Measurements from ENCODE around the gene DGLUCY.
"Not testable (repeated sequence)": the region's sequence is repeated elsewhere in the genome, so short reads cannot be mapped to it uniquely, and the experiment has no call there.

Gene DGLUCY

DNA sequence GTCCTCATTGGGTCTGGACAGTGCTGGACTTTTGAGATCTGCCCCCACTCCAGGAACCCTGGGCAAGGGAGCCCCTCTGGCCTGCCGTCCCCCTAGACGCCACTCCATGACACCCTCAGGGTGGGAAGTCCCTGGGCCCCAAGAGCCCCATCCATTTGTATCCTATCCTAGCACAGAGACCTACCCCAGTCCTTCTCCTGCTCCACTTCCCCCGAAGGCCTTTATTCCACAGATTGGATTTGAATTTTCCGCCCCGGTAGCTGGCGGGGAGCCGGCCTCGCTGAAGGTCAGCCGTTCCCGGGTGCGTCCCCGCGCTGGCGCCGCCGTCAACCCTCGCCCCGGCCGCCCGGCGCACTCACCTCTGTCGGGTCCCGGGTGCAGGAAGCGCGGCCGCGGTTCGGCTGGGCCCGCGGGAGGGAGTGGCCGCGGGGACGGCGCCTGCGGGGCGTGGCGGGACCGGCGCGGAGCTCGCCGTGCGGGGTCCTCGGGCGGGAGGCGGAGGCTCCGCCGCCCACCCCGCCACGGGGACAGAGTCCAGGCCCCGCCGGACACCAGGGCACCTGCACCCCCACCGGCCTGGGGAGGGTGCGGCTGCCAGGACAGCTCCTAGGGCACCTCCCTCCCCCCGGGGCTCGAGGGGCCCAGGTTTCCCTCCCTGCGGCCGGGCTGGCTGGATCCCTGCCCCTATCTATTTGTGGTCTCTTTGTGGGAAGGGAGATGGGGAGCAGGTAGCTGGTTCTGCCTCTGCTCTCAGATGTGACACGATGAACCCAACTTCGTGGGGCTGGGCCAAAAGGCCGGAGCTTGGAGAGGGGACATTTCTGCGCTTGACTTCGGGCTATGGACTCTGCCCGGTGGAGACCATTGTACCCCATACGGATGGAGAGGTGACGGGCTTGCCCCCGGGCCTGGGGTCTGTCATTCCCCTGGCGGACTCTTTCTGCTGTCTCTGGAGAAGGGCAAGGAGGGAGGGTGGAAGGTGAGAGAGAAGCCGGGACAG lies 150.6 kb downstream of the DGLUCY start:
- no peak for DNase-seq

DNA sequence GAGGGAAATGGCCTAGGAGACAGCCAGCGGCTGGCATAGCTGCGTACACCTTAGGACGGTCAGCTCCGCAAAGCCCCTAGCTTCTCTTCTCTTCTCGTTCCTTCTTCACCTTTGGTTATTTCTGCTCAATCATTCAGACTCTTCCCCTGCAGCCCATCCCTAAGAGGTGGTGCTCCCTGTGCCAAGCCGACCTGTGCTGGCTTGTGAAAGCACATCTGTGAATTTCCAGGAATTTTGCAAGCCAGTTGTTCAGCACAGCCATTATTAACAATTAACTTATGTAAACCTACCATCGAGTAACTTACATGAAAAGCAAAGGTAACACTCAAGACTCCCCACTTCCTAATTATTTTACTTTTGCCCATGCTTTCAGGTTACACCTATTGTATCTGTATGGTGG lies 151.5 kb downstream of the DGLUCY start:
- no peak for DNase-seq

DNA sequence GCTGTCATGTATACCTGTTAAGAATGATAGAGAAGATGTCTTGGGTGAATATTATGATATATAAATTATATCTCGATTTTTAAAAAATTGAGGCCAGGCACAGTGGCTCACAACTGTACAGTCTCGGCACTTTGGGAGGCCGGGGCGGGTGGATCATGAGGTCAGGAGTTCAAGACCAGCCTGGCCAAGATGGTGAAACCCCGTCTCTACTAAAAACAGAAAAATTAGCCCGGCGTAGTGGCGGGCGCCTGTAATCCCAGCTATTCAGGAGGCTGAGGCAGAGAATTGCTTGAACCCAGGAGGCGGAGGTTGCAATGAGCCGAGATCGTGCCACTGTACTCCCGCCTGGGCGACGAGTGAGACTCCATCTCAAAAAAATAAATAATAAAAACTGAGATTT lies 152.4 kb downstream of the DGLUCY start:
- DNase-seq, result not testable (repeated sequence)

DNA sequence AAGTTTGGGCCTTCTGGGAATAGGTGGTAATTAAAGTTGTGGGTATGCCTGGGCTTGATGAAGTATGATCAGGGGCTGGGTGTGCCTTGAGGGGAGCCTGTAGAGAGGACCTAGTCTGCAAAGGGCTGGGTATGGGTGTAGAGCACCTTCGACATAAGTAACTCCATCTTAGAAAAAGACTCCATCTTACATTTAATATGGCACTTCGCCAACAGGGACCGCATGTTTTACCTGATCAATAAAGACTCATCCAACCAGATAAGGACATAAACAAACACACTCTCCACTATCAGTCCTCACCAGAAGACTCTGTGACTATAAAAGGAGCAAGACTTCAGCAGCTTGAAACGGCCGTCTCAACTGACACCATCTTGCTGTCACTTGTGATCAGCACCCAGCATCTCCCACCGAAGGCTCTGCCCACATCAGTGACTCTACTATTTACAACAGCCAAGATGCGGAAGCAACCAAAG lies 154.1 kb downstream of the DGLUCY start:
- DNase-seq, result peak; percentile 86

DNA sequence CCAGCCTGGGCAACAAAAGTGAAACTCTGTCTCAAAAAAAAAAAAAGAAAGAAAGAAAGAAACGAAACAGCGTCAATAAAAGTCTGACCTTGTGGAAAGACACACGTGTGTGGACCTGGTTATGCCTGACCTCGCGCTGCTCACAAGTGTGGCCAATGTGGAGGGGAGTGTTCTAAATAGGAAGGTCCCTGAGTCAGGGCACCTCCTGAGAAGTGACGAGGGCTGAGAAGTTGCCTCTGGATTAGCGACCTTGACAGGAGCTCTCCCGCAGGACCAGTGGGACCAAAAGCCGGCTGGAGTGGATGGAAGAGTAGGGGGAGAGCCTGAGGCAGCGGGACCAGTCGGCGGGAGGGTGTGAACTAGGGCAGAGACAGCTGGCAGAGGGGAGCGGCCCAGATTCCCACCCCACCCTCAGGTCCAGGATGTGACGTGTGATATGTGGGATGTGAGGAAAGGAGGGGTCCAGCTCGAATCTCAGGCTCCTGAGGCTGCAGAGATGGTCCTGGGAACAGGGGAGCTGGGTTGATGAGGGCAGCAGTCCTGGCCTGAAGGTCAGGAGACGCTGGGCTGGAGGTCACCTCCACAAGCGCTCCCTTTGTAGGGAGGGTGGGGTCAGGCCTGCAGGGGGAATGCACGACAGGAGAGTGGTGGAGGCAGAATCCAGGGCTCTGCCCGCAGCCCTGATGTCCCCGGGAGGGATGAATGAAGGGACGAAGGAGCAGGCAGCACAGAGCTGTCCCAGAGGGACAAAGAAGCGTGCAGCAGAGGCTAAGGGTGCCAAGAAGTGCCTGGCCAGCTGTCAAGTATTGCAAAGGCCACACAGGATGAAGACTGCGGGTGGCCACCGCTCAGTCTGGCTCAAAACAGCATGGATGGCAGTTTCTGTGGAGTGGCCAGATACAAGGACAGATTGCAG lies 155.5 kb downstream of the DGLUCY start:
- no peak for DNase-seq

DNA sequence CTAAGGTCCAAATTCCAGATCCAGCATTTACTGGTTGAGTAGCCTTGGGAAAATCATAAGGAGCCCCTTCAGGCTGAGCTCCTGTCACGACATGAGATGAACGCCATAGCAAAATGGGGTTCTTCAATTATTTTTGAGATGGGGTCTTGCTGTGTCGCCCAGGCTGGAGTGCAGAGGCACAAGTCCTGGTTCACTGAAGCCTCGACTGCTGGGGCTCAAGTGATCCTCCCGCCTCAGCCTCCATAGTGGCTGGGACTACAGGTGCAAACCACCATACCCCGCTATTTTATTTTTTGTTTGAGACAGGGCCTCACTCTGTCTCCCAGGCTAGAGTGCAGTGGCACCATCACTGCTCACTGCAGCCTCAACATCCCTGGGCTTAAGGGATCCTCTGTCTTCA lies 156.3 kb downstream of the DGLUCY start:
- DNase-seq, result no peak

DNA sequence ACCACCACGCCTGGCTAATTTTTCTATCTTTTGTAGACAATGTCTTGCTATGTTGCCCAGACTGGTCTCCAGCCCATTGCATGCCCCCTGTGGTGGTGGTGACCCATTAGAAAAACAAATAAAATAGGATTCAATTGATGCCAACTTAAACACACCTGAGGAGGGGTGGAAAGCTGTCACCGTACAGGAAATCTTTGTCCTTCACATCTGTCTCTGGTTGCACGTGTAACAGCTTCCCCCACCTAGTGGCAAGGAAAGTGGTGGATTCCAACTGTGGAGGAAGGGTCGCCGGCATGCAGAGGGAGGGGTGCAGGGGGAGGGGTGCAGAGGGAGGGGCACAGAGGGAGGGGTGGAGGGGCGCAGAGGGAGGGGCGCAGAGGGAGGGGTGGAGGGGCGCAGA lies 156.7 kb downstream of the DGLUCY start:
- no peak for DNase-seq

DNA sequence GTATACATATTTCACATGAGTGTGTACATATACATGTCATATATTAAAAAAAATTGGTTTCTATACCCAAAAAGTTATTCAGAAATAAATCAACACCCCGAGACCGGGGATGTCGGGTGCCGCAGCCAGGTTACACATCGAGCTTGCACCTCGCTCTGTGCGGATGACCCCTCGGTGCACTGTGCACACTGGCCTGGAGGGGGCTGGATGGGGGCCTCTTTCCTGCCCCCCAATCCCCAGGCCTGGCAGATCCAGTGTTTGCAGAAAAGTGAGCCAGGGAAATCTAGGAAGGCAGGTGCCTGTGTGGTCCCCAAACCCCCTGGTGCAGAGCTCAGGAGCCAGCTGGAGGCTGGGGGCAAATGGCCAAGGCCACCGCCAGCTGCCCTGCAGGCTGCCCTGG lies 157.8 kb downstream of the DGLUCY start:
- no peak for DNase-seq

DNA sequence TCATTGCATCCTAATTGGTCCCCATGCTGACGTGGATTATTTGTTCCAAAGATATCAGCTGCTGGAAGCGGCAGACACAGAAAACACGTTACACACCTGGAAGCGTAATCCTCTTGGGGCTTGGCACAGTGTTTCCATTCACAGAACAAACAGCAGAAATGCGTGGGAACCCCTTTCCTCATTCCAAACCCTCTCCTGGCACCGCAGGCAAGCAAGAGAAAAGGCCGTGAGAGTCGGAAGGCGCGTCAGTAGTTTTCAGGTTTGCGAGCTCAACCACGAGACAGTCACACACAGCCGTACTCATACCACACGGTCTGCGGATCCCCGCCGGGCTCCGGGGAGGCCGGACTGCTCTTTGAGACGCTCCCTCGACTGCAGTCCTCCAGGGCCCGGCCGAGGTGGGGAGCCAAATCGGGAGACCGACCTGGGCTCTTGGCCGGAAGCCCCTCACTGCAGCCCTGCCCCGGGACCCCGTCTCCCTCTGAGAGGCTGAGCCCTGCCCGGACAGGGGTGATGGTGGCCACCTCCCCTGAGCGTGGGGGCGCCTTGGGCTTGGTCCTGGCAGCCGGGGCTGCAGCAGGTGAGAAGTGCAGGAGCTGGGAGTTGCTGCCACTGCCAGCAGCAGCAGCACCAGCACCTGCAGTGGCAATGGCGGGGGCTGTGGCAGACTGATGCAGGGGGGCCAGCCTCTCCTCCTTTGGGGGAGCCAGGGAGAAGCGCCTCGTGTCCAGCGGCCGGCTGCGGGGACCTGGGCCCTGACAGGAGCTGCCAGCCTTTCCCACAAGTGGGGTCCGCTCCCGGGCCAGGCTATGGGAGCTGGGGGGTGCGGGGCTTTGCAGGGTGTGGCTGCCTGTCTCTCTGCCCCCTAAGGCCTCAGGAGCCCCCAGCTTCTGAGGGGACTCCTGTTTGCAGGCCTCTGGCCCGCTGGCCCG lies 158.7 kb downstream of the DGLUCY start:
- DNase-seq, result no peak

DNA sequence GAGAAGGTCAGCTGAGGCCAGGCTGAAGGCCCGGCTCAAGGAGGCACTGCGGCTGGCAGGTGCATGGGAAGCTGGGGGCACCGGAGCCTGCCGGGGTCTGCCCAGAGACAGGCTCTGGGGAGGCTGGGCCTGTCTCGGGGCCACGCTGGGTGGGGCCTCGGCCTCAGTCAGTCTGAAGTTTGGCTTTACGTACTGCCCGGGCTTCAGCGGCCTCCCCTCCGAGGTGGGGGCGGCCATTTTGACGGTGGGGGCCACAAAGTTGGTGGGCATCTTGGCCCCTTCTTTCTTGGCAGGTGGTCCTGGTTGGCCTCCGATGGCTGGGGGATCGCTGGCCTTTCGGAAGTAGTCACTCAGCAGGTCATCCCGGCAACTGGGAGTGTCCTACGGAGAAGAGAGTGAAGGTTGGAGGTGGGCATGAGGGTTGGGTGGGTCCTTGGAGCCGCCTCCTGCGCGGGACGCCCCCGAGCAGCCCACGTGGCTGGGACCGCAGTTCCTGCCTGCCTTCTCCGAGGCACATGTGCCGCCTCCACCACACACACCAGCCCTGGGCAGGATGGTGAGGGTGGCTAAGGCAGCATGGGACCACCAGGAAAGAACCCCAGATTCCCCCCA lies 159.5 kb downstream of the DGLUCY start:
- DNase-seq, result no peak

DNA sequence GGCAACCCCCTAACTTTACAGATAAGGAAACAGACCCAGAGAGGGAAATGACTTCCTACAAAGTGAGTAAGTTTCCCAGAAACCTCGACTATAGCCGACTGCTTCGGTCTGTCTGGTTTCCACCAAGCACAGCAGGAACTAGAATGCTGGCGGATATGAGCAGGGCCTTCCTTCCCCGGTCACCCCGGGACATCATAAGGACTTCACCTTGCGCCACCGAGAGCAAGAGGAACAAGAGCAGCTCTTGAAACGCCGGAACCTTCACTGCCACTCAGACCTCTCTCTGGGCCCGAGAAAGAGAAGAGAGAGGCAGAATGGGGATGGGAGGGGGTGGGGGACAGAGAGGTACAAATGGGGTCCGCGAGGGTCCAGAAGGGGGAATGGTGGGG lies 160.0 kb downstream of the DGLUCY start:
- DNase-seq, result no peak

DNA sequence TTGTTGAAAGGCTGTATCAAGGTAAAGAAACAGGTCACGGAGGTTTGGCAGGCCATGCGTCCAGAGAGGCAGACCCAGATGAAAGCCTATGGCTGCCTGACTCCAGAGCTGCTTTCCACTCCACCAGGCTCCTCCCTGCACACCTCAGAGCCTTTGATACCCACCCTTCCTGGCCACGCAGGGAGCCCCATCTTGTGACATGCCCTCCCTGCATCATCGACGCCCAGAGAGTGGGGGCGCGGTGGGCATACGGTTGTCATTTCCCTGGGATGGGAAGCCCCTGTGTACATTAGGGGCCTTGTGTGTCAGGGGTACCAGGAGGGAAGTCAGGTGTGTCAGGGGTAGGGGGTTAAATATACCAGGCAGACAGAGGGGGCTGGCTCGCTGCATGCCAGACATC lies 160.9 kb downstream of the DGLUCY start:
- no peak for DNase-seq
